ENCODE results near the gene LAMA2. TPM values are rescaled to one million over a fixed set of nuclear protein-coding genes. Genes with fewer than 3 reads are reported as not detected.

LAMA2 gene
- polyA plus RNA-seq, 3 donors = not detected

GRCh38 chr6:129444683-129445082 is 561.7 kb downstream of the LAMA2 start:
- DNase-seq = no peak
- H3K4me3 ChIP-seq (replicated peaks in 1 of 3; ENCODE audit: low read depth in 2 of 3, low read length in 3 of 3) = no peak overlapping the region
- H4K20me1 ChIP-seq (ENCODE audit: insufficient read depth, low read length) = no peaks in the 10 kb centered on the region
- H3K9me3 Mint-ChIP-seq = no peaks in the 10 kb centered on the region
- no peak overlapping the region for H3K4me2 ChIP-seq (replicated peaks; ENCODE audit: extremely low read depth, low read length, poor library complexity, severe bottlenecking)
- no peak for TF ChIP-seq CTCF (IDR thresholded peaks at IDR 0.05)
- no peak overlapping the region for H3K27ac ChIP-seq (ENCODE audit: low read depth in 1 of 2, low read length in 2 of 2)
- intact Hi-C loops (cut with micrococcal nuclease) = no loop called here
- no peaks in the 10 kb centered on the region for H3K9me3 ChIP-seq (replicated peaks in 1 of 2; ENCODE audit: control insufficient read depth in 1 of 2, insufficient read depth in 1 of 2, low read length in 2 of 2)
- no CpG with 5 or more reads among the region's 3 CpGs for WGBS (ENCODE audit: insufficient coverage)
- no peaks in the 10 kb centered on the region for H3K36me3 Mint-ChIP-seq
- no peaks in the 10 kb centered on the region for H3K36me3 ChIP-seq (replicated peaks in 1 of 2; ENCODE audit: control insufficient read depth in 1 of 2, insufficient read depth in 2 of 2, low read length in 2 of 2)
- peaks cover 15% of the 10 kb centered on the region for H3K4me1 Mint-ChIP-seq
- no peak overlapping the region for H3K27ac Mint-ChIP-seq
- H3K9ac ChIP-seq (ENCODE audit: insufficient read depth, low read length, poor library complexity, severe bottlenecking) = no peak overlapping the region
- H3K4me1 ChIP-seq (ENCODE audit: control insufficient read depth in 1 of 2, insufficient read depth in 2 of 2, low read length in 2 of 2) = no peaks in the 10 kb centered on the region
- H3K79me2 ChIP-seq (ENCODE audit: insufficient read depth, low read length) = no peaks in the 10 kb centered on the region
- no peaks in the 10 kb centered on the region for H3K27me3 ChIP-seq (ENCODE audit: control insufficient read depth in 2 of 2, insufficient read depth in 2 of 2, low read length in 2 of 2)
- no peak overlapping the region for H3K4me3 Mint-ChIP-seq
- H2AFZ ChIP-seq (ENCODE audit: insufficient read depth, low read depth, low read length, poor library complexity, severe bottlenecking) = no peak overlapping the region
- H3K27me3 Mint-ChIP-seq (ENCODE audit: low read depth in 3 of 3) = peaks cover 0 to 3% (median 2%) of the 10 kb centered on the region in 3 donors

GRCh38 chr6:129446272-129447197 is 563.6 kb downstream of the LAMA2 start:
- WGBS (ENCODE audit: insufficient coverage) = no CpG with 5 or more reads among the region's 7 CpGs
- Histone ChIP-seq H3K27me3 (ENCODE audit: control insufficient read depth in 2 of 2, insufficient read depth in 2 of 2, low read length in 2 of 2) (no peaks in the 10 kb centered on the region), H3K27ac (ENCODE audit: low read depth in 1 of 2, low read length in 2 of 2) (no peak overlapping the region), H3K9me3 (replicated peaks in 1 of 2; ENCODE audit: control insufficient read depth in 1 of 2, insufficient read depth in 1 of 2, low read length in 2 of 2) (no peaks in the 10 kb centered on the region), H4K20me1 (ENCODE audit: insufficient read depth, low read length) (no peaks in the 10 kb centered on the region), H3K79me2 (ENCODE audit: insufficient read depth, low read length) (no peaks in the 10 kb centered on the region), H3K4me3 (replicated peaks in 1 of 3; ENCODE audit: low read depth in 2 of 3, low read length in 3 of 3) (no peak overlapping the region), H3K9ac (ENCODE audit: insufficient read depth, low read length, poor library complexity, severe bottlenecking) (no peak overlapping the region), H2AFZ (ENCODE audit: insufficient read depth, low read depth, low read length, poor library complexity, severe bottlenecking) (no peak overlapping the region), H3K36me3 (replicated peaks in 1 of 2; ENCODE audit: control insufficient read depth in 1 of 2, insufficient read depth in 2 of 2, low read length in 2 of 2) (no peaks in the 10 kb centered on the region), H3K4me2 (replicated peaks; ENCODE audit: extremely low read depth, low read length, poor library complexity, severe bottlenecking) (no peak overlapping the region), H3K4me1 (ENCODE audit: control insufficient read depth in 1 of 2, insufficient read depth in 2 of 2, low read length in 2 of 2) (no peaks in the 10 kb centered on the region)
- H3K4me1 Mint-ChIP-seq = peaks cover 15% of the 10 kb centered on the region
- H3K9me3 Mint-ChIP-seq = peaks cover 0 to 7% (median 0%) of the 10 kb centered on the region in 7 donors
- intact Hi-C loops (cut with micrococcal nuclease) = no loop called here
- no peak overlapping the region for H3K4me3 Mint-ChIP-seq
- H3K27ac Mint-ChIP-seq = peak overlapping the region in 1 of 7 donors; percentile 51
- peaks cover 0 to 3% (median 0%) of the 10 kb centered on the region in 3 donors for H3K27me3 Mint-ChIP-seq (ENCODE audit: low read depth in 3 of 3)
- H3K36me3 Mint-ChIP-seq = no peaks in the 10 kb centered on the region
- peak in 1 of 3 donors; percentile 10 for DNase-seq
- TF ChIP-seq CTCF (IDR thresholded peaks at IDR 0.05) = no peak
